Measurements from ENCODE around the gene OTOF. TPM values are rescaled to one million over a fixed set of nuclear protein-coding genes. Genes with fewer than 3 reads are reported as not detected.

The OTOF gene
- total and polyA plus RNA-seq, 2 of the 13 experiments (the other 11 are each of a cell fraction or from before 2014, with no cell fraction given): 0.04 TPM; not detected in 1

- TF ChIP-seq TBX2 (CRISPR knock-in tag; IDR thresholded peaks at IDR 0.05; ENCODE audit: borderline replicate concordance) (peak; percentile 59), MXI1 (IDR thresholded peaks at IDR 0.05; ENCODE audit: borderline replicate concordance, low read depth, low read length) (peak; percentile 26; the same call in 1 of the 3 replicates), SALL2 (CRISPR knock-in tag; IDR thresholded peaks at IDR 0.05) (peak; percentile 39; the same call in 1 of the 2 replicates), ZMYM3 (CRISPR knock-in tag; IDR thresholded peaks at IDR 0.05) (peak; percentile 47), AHDC1 (CRISPR knock-in tag; IDR thresholded peaks at IDR 0.05; ENCODE audit: borderline replicate concordance) (0 out of 2 replicates have a peak, but pooled peaks have one; percentile 48), SOX6 (IDR thresholded peaks at IDR 0.05) (no peak), SOX6 (CRISPR knock-in tag; IDR thresholded peaks at IDR 0.05) (peak; percentile 55), CEBPG (CRISPR knock-in tag; IDR thresholded peaks at IDR 0.05) (no peak), HDAC1 (CRISPR knock-in tag; IDR thresholded peaks at IDR 0.05) (peak; percentile 89), NR2F2 (IDR thresholded peaks at IDR 0.05; ENCODE audit: borderline replicate concordance, low read depth) (peak; percentile 74), ZNF143 (CRISPR knock-in tag; IDR thresholded peaks at IDR 0.05) (no peak), ZNF280B (CRISPR knock-in tag; IDR thresholded peaks at IDR 0.05; ENCODE audit: borderline replicate concordance) (peak; percentile 81), NFRKB (IDR thresholded peaks at IDR 0.05) (no peak), ZNF784 (CRISPR knock-in tag; IDR thresholded peaks at IDR 0.05; ENCODE audit: borderline replicate concordance) (peak; percentile 63; the same call in 1 of the 2 replicates), ZSCAN25 (CRISPR knock-in tag; IDR thresholded peaks at IDR 0.05) (peak; percentile 46; the same call in 1 of the 2 replicates), REPIN1 (CRISPR knock-in tag; IDR thresholded peaks at IDR 0.05; ENCODE audit: borderline replicate concordance, low read depth) (0 out of 2 replicates have a peak, but pooled peaks have one; percentile 9), TFDP1 (CRISPR knock-in tag; IDR thresholded peaks at IDR 0.05; ENCODE audit: borderline replicate concordance) (peak; percentile 33; the same call in 1 of the 2 replicates), ATF7 (IDR thresholded peaks at IDR 0.05) (no peak), ATF7 (CRISPR knock-in tag; IDR thresholded peaks at IDR 0.05) (0 out of 2 replicates have a peak, but pooled peaks have one; percentile 18), ZBTB7A (CRISPR knock-in tag; IDR thresholded peaks at IDR 0.05) (peak; percentile 58; the same call in 1 of the 2 replicates), HNF4A (CRISPR knock-in tag; IDR thresholded peaks at IDR 0.05) (peak; percentile 88)
Measured at GRCh38 chr2:26455670-26456439, 22.1 kb downstream of the OTOF start (continued).

Data from HepG2 (cell line).